Progenitor cell of endocrine pancreas (in vitro differentiated cells): Measurements from ENCODE around the gene RPL4. TPM values are rescaled to one million over a fixed set of nuclear protein-coding genes. Genes with fewer than 3 reads are reported as not detected.

Experiments used
- DNase-seq: peaks from one replicate; pipeline ENCODE4 v3.0.0; 2021; ENCODE audit warnings: low spot score; ENCODE audit not compliant: unreplicated experiment
- H3K27ac Mint-ChIP-seq: 2 replicates; pipeline ENCODE4 v1.8.0; 2021; ENCODE audit warnings: mild to moderate bottlenecking, moderate library complexity, mixed read lengths
- H3K27me3 Mint-ChIP-seq: 2 replicates; pipeline ENCODE4 v1.8.0; 2021; ENCODE audit warnings: mixed read lengths
- H3K36me3 Mint-ChIP-seq: 2 replicates; pipeline ENCODE4 v1.8.0; 2022; ENCODE audit warnings: mixed read lengths; ENCODE audit not compliant: insufficient read depth
- H3K4me1 Mint-ChIP-seq: 2 replicates; pipeline ENCODE4 v1.8.0; 2021; ENCODE audit warnings: low read depth, mixed read lengths
- H3K4me3 Mint-ChIP-seq: 2 replicates; pipeline ENCODE4 v1.8.0; 2021; ENCODE audit warnings: low read depth, mild to moderate bottlenecking, moderate library complexity, mixed read lengths
- H3K9me3 Mint-ChIP-seq: 2 replicates; pipeline ENCODE4 v1.8.0; 2021; ENCODE audit warnings: low read depth, mixed read lengths
- total RNA-seq: library from RNA; stranded (reverse); gene quantifications from 2 replicates; pipeline ENCODE4 v1.2.1, GENCODE V29; 2021
- TF ChIP-seq, protein P1 (sequence below): fragments of 200-600 bp; sonication (generic); IDR thresholded peaks from one replicate; pipeline ENCODE4 v1.5.0; 2021; ENCODE audit warnings: antibody characterized with exemption, mild to moderate bottlenecking; ENCODE audit not compliant: unreplicated experiment

Gene RPL4
- total RNA-seq, 1 donor from 2014 or later = 2,572 TPM

DNA sequence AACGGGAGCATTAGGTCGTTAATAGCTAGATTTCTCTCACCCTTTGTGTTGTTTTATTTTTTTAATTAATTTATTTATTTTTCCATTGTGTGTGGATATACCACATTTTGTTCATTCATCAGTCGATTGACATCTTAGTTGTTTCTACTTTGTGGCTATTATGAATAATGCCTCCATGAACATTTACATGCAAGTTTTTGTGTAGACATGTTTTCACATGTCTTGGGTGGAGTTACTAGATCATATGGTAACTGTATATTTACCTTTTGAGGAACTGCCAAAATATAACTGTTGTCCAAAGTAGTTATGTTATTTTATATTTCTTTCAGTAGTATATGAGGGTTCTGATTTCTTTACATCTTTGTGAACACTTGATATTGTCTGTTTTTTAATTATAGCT lies 19.3 kb upstream of the RPL4 start:
- Mint-ChIP-seq H3K36me3 (peaks cover 2% of the 10 kb centered on the region), H3K4me1 (no peaks in the 10 kb centered on the region), H3K9me3 (no peaks in the 10 kb centered on the region), H3K27me3 (no peaks in the 10 kb centered on the region), H3K4me3 (no peak overlapping the region), H3K27ac (no peak overlapping the region)
- DNase-seq = no peak
- TF ChIP-seq, protein P1, sequence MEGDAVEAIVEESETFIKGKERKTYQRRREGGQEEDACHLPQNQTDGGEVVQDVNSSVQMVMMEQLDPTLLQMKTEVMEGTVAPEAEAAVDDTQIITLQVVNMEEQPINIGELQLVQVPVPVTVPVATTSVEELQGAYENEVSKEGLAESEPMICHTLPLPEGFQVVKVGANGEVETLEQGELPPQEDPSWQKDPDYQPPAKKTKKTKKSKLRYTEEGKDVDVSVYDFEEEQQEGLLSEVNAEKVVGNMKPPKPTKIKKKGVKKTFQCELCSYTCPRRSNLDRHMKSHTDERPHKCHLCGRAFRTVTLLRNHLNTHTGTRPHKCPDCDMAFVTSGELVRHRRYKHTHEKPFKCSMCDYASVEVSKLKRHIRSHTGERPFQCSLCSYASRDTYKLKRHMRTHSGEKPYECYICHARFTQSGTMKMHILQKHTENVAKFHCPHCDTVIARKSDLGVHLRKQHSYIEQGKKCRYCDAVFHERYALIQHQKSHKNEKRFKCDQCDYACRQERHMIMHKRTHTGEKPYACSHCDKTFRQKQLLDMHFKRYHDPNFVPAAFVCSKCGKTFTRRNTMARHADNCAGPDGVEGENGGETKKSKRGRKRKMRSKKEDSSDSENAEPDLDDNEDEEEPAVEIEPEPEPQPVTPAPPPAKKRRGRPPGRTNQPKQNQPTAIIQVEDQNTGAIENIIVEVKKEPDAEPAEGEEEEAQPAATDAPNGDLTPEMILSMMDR = no peak

- DNase-seq = no peak
- Mint-ChIP-seq H3K27me3 (no peaks in the 10 kb centered on the region), H3K27ac (no peak overlapping the region), H3K4me3 (no peak overlapping the region), H3K9me3 (no peaks in the 10 kb centered on the region), H3K4me1 (no peaks in the 10 kb centered on the region), H3K36me3 (peaks cover 9% of the 10 kb centered on the region)
- TF ChIP-seq, protein P1 = no peak
These were observed 11.3 kb upstream of the RPL4 start for GRCh38 chr15:66515901-66516322.

GRCh38 chr15:66514586-66514985 lies 9.9 kb upstream of the RPL4 start:
- Mint-ChIP-seq H3K36me3 (peaks cover 9% of the 10 kb centered on the region), H3K9me3 (no peaks in the 10 kb centered on the region), H3K27ac (no peak overlapping the region), H3K4me1 (no peaks in the 10 kb centered on the region), H3K27me3 (no peaks in the 10 kb centered on the region), H3K4me3 (no peak overlapping the region)
- DNase-seq = no peak
- TF ChIP-seq, protein P1 = no peak

DNA sequence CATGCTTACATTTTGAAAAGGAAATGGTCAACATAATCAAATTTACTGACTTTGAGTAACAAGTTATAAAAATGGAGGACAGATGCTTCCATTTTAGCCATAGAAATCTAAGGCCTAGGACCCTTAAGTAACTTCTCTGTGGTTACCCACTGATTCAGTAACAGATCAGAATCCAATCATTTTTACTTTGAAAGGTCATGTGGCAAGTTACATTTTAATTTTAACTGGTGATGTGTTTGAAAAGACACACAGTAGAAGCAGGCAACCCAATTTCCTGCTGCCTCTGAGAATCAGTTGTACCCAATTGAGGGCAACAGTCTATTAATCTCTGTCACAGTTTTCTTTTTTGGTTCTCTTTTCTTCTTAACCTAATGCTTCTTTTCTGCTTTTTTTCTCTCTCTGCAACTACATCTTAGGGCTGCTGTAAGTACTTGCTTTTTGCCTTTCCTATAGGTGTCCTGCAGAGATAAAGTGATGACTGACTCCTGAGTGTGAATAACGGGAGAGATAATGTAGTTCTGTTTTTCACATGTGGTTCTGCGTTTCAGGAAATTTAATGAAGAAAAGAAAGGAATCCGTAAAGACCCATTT lies 3.7 kb upstream of the RPL4 start:
- peaks cover 6% of the 10 kb centered on the region for H3K36me3 Mint-ChIP-seq
- TF ChIP-seq, protein P1 = no peak
- no peak for DNase-seq
- H3K4me3 Mint-ChIP-seq = no peak overlapping the region
- H3K27ac Mint-ChIP-seq = no peak overlapping the region
- H3K9me3 Mint-ChIP-seq = no peaks in the 10 kb centered on the region
- no peaks in the 10 kb centered on the region for H3K27me3 Mint-ChIP-seq
- H3K4me1 Mint-ChIP-seq = peaks cover 22% of the 10 kb centered on the region

DNA sequence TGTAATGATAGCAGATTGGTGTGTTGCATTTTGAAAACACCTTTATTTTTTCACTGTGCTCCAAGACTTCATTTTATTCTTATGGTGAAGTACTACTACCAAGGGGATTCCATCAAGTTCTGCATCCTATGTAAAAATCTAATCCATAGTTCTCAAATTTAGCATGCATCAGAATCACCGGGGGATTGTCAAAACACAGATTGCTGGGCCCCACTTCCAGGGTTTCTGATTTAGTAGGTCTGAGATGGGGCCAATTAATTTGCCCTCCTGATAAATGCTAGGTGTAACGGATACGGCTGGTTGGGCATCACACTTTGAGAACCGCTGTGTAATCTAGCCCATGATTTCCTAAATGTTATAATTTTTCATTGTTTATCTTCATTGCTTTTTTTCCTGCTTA lies 1.2 kb upstream of the RPL4 start:
- no peak for DNase-seq
- Mint-ChIP-seq H3K4me3 (peak overlapping the region; percentile 95), H3K4me1 (peaks cover 34% of the 10 kb centered on the region), H3K27ac (peak overlapping the region; percentile 99), H3K9me3 (no peaks in the 10 kb centered on the region), H3K27me3 (no peaks in the 10 kb centered on the region), H3K36me3 (peaks cover 20% of the 10 kb centered on the region)
- TF ChIP-seq, protein P1 = no peak
